PFSK-1 (cell line): ENCODE results near the gene TBC1D21.

Source experiments
- POLR2AphosphoS5 ChIP-seq: IDR thresholded peaks from 2 replicates; pipeline ENCODE4 v1.6.1; 2012; ENCODE audit warnings: low read depth, mild to moderate bottlenecking, control low read depth, low read length, moderate library complexity
- SIN3A ChIP-seq: IDR thresholded peaks from 2 replicates; pipeline ENCODE4 v1.6.1; 2012; ENCODE audit warnings: mild to moderate bottlenecking, low read length, moderate library complexity, borderline replicate concordance; ENCODE audit not compliant: insufficient read depth

GRCh38 chr15:73838831-73839426 is 34.4 kb upstream of the TBC1D21 start:
- TF ChIP-seq POLR2AphosphoS5: no peak
- TF ChIP-seq SIN3A: no peak
